Suppressor macrophage treated with lipopolysaccharide for 4 hours (primary cell): Measurements from ENCODE around the gene HILPDA.
A peak's percentile ranks its signal among the peaks of the same experiment; 100 is the strongest.
"Not testable (repeated sequence)": the region's sequence is repeated elsewhere in the genome, so short reads cannot be mapped to it uniquely, and the experiment has no call there.

ENCODE experiments used
- DNase-seq: peaks from one replicate; pipeline ENCODE4 v3.0.0-alpha.2; 2020

Gene HILPDA

GRCh38 chr7:128434413-128435326 lies 21.0 kb upstream of the HILPDA start:
- DNase-seq = no peak

- DNase-seq = no peak
Observed at GRCh38 chr7:128435327-128435686, 20.4 kb upstream of the HILPDA start.

- peak; percentile 82 for DNase-seq
Observed at GRCh38 chr7:128437426-128438332, 18.0 kb upstream of the HILPDA start.

GRCh38 chr7:128442356-128442755 lies 13.3 kb upstream of the HILPDA start:
- DNase-seq = no peak

GRCh38 chr7:128443831-128444600 lies 11.7 kb upstream of the HILPDA start:
- no peak for DNase-seq

- DNase-seq = no peak
Observed at GRCh38 chr7:128446306-128446705, 9.4 kb upstream of the HILPDA start.

GRCh38 chr7:128447941-128448564 lies 7.6 kb upstream of the HILPDA start:
- DNase-seq = no peak

- peak; percentile 61 for DNase-seq
Observed at GRCh38 chr7:128448751-128449302, 6.9 kb upstream of the HILPDA start.

- DNase-seq = peak; percentile 56
Observed at GRCh38 chr7:128450409-128450808, 5.3 kb upstream of the HILPDA start.

- no peak for DNase-seq
Observed at GRCh38 chr7:128450913-128451312, 4.8 kb upstream of the HILPDA start.

- no peak for DNase-seq
Observed at GRCh38 chr7:128452552-128452951, 3.1 kb upstream of the HILPDA start.

- no peak for DNase-seq
Observed at GRCh38 chr7:128453836-128454804, 1.6 kb upstream of the HILPDA start.

- peak; percentile 49 for DNase-seq
Observed at GRCh38 chr7:128454808-128455542, 703 bp upstream of the HILPDA start.

GRCh38 chr7:128456255-128456725 lies 612 bp downstream of the HILPDA start:
- DNase-seq = no peak

GRCh38 chr7:128457385-128457784 lies 1.7 kb downstream of the HILPDA start:
- not testable (repeated sequence) for DNase-seq

- no peak for DNase-seq
Observed at GRCh38 chr7:128458956-128459355, 3.3 kb downstream of the HILPDA start.

- DNase-seq = peak; percentile 76
Observed at GRCh38 chr7:128459394-128459878, 3.8 kb downstream of the HILPDA start.

- DNase-seq = no peak
Observed at GRCh38 chr7:128462460-128462859, 6.8 kb downstream of the HILPDA start.

GRCh38 chr7:128463345-128463744 lies 7.7 kb downstream of the HILPDA start:
- DNase-seq = not testable (repeated sequence)

GRCh38 chr7:128463933-128464332 lies 8.3 kb downstream of the HILPDA start:
- DNase-seq = not testable (repeated sequence)
